Keratinocyte (primary cell): ENCODE measurements around the gene LIMA1. TPM values are rescaled to one million over a fixed set of nuclear protein-coding genes. Genes with fewer than 3 reads are reported as not detected.

Experiments used
- DNase-seq: peaks from one replicate; pipeline ENCODE4 v3.0.0-alpha.2; 2011; ENCODE audit warnings: low read depth, missing footprints, low spot score
- FAIRE-seq: peaks from 2 replicates; lab custom pipeline; 2011; peaks lifted over from hg19 to GRCh38; lab: Jason Lieb, UNC
- H2AFZ ChIP-seq: 2 replicates; pipeline ENCODE4 v1.6.0; 2012; ENCODE audit warnings: low read length, control low read depth, inconsistent platforms; ENCODE audit not compliant: control insufficient read depth
- H3K27ac ChIP-seq: 2 replicates; pipeline ENCODE4 v1.5.1; 2011; ENCODE audit warnings: low read length; ENCODE audit not compliant: control insufficient read depth, insufficient read depth
- H3K27me3 ChIP-seq: 3 replicates; pipeline ENCODE4 v1.6.0; 2011; ENCODE audit warnings: low read length; ENCODE audit not compliant: control insufficient read depth, insufficient read depth; ENCODE audit errors: extremely low read depth
- H3K36me3 ChIP-seq, 2 experiments: 2 replicates in 1 of 2; 3 replicates in 1 of 2; pipeline ENCODE4 v1.5.1; 2011; ENCODE audit warnings: low read length in 2 of 2, mild to moderate bottlenecking in 1 of 2; ENCODE audit not compliant: control insufficient read depth in 2 of 2, insufficient read depth in 2 of 2; ENCODE audit errors: extremely low read depth in 1 of 2
- H3K4me1 ChIP-seq: 3 replicates; pipeline ENCODE4 v1.5.1; 2011; ENCODE audit warnings: low read length; ENCODE audit not compliant: control insufficient read depth, insufficient read depth; ENCODE audit errors: extremely low read depth
- H3K4me2 ChIP-seq: 3 replicates; pipeline ENCODE4 v1.6.0; 2011; ENCODE audit warnings: low read depth, low read length; ENCODE audit not compliant: control insufficient read depth, insufficient read depth; ENCODE audit errors: extremely low read depth
- H3K4me3 ChIP-seq, 3 experiments: fragments of 200-600 bp in 1 of 3; sonication (generic) in 1 of 3; 2 replicates in 2 of 3; 3 replicates in 1 of 3; pipeline ENCODE4 v1.5.1; 2011 to 2016; ENCODE audit warnings: low read length in 3 of 3, mild to moderate bottlenecking in 3 of 3, control low read depth in 2 of 3, inconsistent platforms in 1 of 3, low read depth in 1 of 3, mixed read lengths in 1 of 3, mixed run types in 1 of 3, moderate library complexity in 1 of 3; ENCODE audit not compliant: control insufficient read depth in 2 of 3, insufficient read depth in 2 of 3; ENCODE audit errors: extremely low read depth in 1 of 3
- H3K79me2 ChIP-seq: 2 replicates; pipeline ENCODE4 v1.6.0; 2012; ENCODE audit warnings: low read length; ENCODE audit not compliant: control insufficient read depth, insufficient read depth
- H3K9ac ChIP-seq: 3 replicates; pipeline ENCODE4 v1.6.0; 2011; ENCODE audit warnings: low read length; ENCODE audit not compliant: control insufficient read depth, insufficient read depth; ENCODE audit errors: extremely low read depth
- H3K9me1 ChIP-seq: 3 replicates; pipeline ENCODE4 v1.6.0; 2011; ENCODE audit warnings: low read length; ENCODE audit not compliant: control insufficient read depth, insufficient read depth; ENCODE audit errors: extremely low read depth
- H3K9me3 ChIP-seq: 2 replicates; pipeline ENCODE4 v1.5.1; 2012; ENCODE audit warnings: low read depth, low read length; ENCODE audit not compliant: control insufficient read depth
- H4K20me1 ChIP-seq: 3 replicates; pipeline ENCODE4 v1.6.0; 2011; ENCODE audit warnings: low read length; ENCODE audit not compliant: control insufficient read depth, insufficient read depth; ENCODE audit errors: extremely low read depth
- CTCF ChIP-seq, 3 experiments: IDR thresholded peaks in 1 of 3; conservative IDR thresholded peaks in 1 of 3; optimal IDR thresholded peaks in 1 of 3; 2 replicates in 2 of 3; 3 replicates in 1 of 3; pipeline versions ENCODE3 to v1.5.1; 2011; ENCODE audit warnings: low read length in 3 of 3, mild to moderate bottlenecking in 3 of 3, moderate library complexity in 2 of 3, control low read depth in 1 of 3, inconsistent platforms in 1 of 3; ENCODE audit not compliant: insufficient read depth in 2 of 3; ENCODE audit errors: extremely low read depth in 1 of 3
- EZH2 ChIP-seq: IDR thresholded peaks from one replicate; pipeline ENCODE4 v1.6.1; 2012; ENCODE audit warnings: inconsistent platforms, mild to moderate bottlenecking, low read length, moderate library complexity
- dilution Hi-C: fragments of 300-500 bp; cut with MboI; formaldehyde crosslinking; loops from one replicate; pipeline ENCODE4 v1.7.0; 2020; ENCODE audit warnings: low sequenced_read_pairs; ENCODE audit not compliant: extremely low pct_ligation_motif_present
- polyA plus RNA-seq, 5 experiments: library from polyadenylated mRNA; depleted of rRNA in 3 of 5; stranded (reverse) in 3 of 5; stranded (forward) in 1 of 5; unstranded in 1 of 5; fragments of >200 nt; gene quantifications; 1 replicate in 1 of 5; 2 replicates in 3 of 5; 3 replicates in 1 of 5; pipeline versions ENCODE4 v1.2.1 to v1.2.3, GENCODE V29; 2011 to 2012; ENCODE audit warnings: missing spikeins in 2 of 5, low read depth in 1 of 5, low replicate concordance in 1 of 5

LIMA1 gene
- polyA plus RNA-seq, 1 donor (not counting 4 experiments of a cell fraction or from before 2014, with no cell fraction given) = 510 TPM

GRCh38 chr12:50186681-50187080, 96.6 kb downstream of the LIMA1 start:
- peak; percentile 36 for FAIRE-seq
- peak overlapping the region; percentile 63 for H3K4me2 ChIP-seq
- H3K9me1 ChIP-seq = peaks cover 7% of the 10 kb centered on the region
- no peaks in the 10 kb centered on the region for H4K20me1 ChIP-seq
- no peak for DNase-seq
- H3K36me3 ChIP-seq = peaks cover 31 to 55% of the 10 kb centered on the region in 2 experiments
- H3K4me1 ChIP-seq = peaks cover 51% of the 10 kb centered on the region
- peak overlapping the region; percentile 61 for H3K27ac ChIP-seq
- no peaks in the 10 kb centered on the region for H3K27me3 ChIP-seq
- no peak overlapping the region for H2AFZ ChIP-seq
- no peaks in the 10 kb centered on the region for H3K9me3 ChIP-seq
- no peak overlapping the region for H3K9ac ChIP-seq
- peaks cover 51% of the 10 kb centered on the region for H3K79me2 ChIP-seq
- dilution Hi-C loops = no loop called here
- H3K4me3 ChIP-seq = no peak overlapping the region
- TF ChIP-seq EZH2 = no peak

- FAIRE-seq = peak; percentile 76
- peaks cover 7% of the 10 kb centered on the region for H3K9me1 ChIP-seq
- peaks cover 51% of the 10 kb centered on the region for H3K4me1 ChIP-seq
- no peak overlapping the region for H2AFZ ChIP-seq
- dilution Hi-C loops = no loop called here
- H3K4me3 ChIP-seq = peak overlapping the region in 2 of 3 experiments; percentile 13 to 47
- no peak for TF ChIP-seq CTCF (optimal IDR thresholded peaks at IDR 0.05 in 1 of 3, IDR thresholded peaks at IDR 0.05 in 1 of 3, conservative IDR thresholded peaks at IDR 0.05 in 1 of 3; ENCODE audit: extremely low read depth in 1 of 3, insufficient read depth in 2 of 3, low read length in 3 of 3)
- no peak for TF ChIP-seq EZH2
- peak overlapping the region; percentile 63 for H3K4me2 ChIP-seq
- H3K36me3 ChIP-seq = peaks cover 33 to 58% of the 10 kb centered on the region in 2 experiments
- peak overlapping the region; percentile 61 for H3K27ac ChIP-seq
- no peaks in the 10 kb centered on the region for H3K27me3 ChIP-seq
- no peaks in the 10 kb centered on the region for H3K9me3 ChIP-seq
- H3K9ac ChIP-seq = peak overlapping the region; percentile 46
- peaks cover 49% of the 10 kb centered on the region for H3K79me2 ChIP-seq
- no peak for DNase-seq
- no peaks in the 10 kb centered on the region for H4K20me1 ChIP-seq
Observed at GRCh38 chr12:50185970-50186663, 97.2 kb downstream of the LIMA1 start.
